Astrocyte (in vitro differentiated cells and primary cell): ENCODE results near the gene KIRREL3. TPM values are rescaled to one million over a fixed set of nuclear protein-coding genes. Genes with fewer than 3 reads are reported as not detected.

Experiments
- DNase-seq: peaks from one replicate; pipeline ENCODE4 v3.0.0-alpha.2; 2010; ENCODE audit warnings: low read depth
- FAIRE-seq: peaks from 2 replicates; lab custom pipeline; 2011; peaks lifted over from hg19 to GRCh38; lab: Jason Lieb, UNC
- H2AFZ ChIP-seq: 2 replicates; pipeline ENCODE4 v1.6.0; 2012; ENCODE audit warnings: low read depth, low read length, inconsistent platforms
- H3K27ac ChIP-seq: 2 replicates; pipeline ENCODE4 v1.5.1; 2011; ENCODE audit warnings: low read depth, low read length, inconsistent platforms
- H3K27me3 ChIP-seq: 2 replicates; pipeline ENCODE4 v1.6.0; 2011; ENCODE audit warnings: low read length, inconsistent platforms; ENCODE audit not compliant: insufficient read depth
- H3K36me3 ChIP-seq: 2 replicates; pipeline ENCODE4 v1.5.1; 2011; ENCODE audit warnings: low read length, inconsistent platforms; ENCODE audit not compliant: insufficient read depth
- H3K4me1 ChIP-seq: 2 replicates; pipeline ENCODE4 v1.5.1; 2011; ENCODE audit warnings: low read length, inconsistent platforms; ENCODE audit not compliant: insufficient read depth
- H3K4me2 ChIP-seq: 2 replicates; pipeline ENCODE4 v1.6.0; 2012; ENCODE audit warnings: low read length, inconsistent platforms
- H3K4me3 ChIP-seq: 2 replicates; pipeline ENCODE4 v1.5.1; 2011; ENCODE audit warnings: low read depth, mild to moderate bottlenecking, low read length, inconsistent platforms; ENCODE audit not compliant: insufficient read depth
- H3K79me2 ChIP-seq: 2 replicates; pipeline ENCODE4 v1.6.0; 2012; ENCODE audit warnings: mild to moderate bottlenecking, low read length, inconsistent platforms; ENCODE audit not compliant: insufficient read depth
- H3K9ac ChIP-seq: 2 replicates; pipeline ENCODE4 v1.6.0; 2012; ENCODE audit warnings: mild to moderate bottlenecking, low read length, inconsistent platforms
- H3K9me3 ChIP-seq: 2 replicates; pipeline ENCODE4 v1.5.1; 2012; ENCODE audit warnings: low read depth, mild to moderate bottlenecking, low read length, inconsistent platforms; ENCODE audit not compliant: insufficient read depth
- H4K20me1 ChIP-seq: 2 replicates; pipeline ENCODE4 v1.6.0; 2012; ENCODE audit warnings: low read length, inconsistent platforms; ENCODE audit not compliant: insufficient read depth
- H3K27ac Mint-ChIP-seq: one replicate; pipeline ENCODE4 v1.8.0; 2021; ENCODE audit warnings: mild to moderate bottlenecking, mixed read lengths; ENCODE audit not compliant: unreplicated experiment
- H3K27me3 Mint-ChIP-seq: one replicate; pipeline ENCODE4 v1.8.0; 2021; ENCODE audit warnings: low read depth, mixed read lengths; ENCODE audit not compliant: unreplicated experiment
- H3K36me3 Mint-ChIP-seq: one replicate; pipeline ENCODE4 v1.8.0; 2021; ENCODE audit warnings: low read depth, mixed read lengths; ENCODE audit not compliant: unreplicated experiment
- H3K4me1 Mint-ChIP-seq: one replicate; pipeline ENCODE4 v1.8.0; 2021; ENCODE audit warnings: low read depth, mixed read lengths; ENCODE audit not compliant: unreplicated experiment
- H3K4me3 Mint-ChIP-seq: one replicate; pipeline ENCODE4 v1.8.0; 2021; ENCODE audit warnings: mild to moderate bottlenecking, moderate library complexity, mixed read lengths; ENCODE audit not compliant: unreplicated experiment
- H3K9me3 Mint-ChIP-seq: one replicate; pipeline ENCODE4 v1.8.0; 2021; ENCODE audit warnings: mild to moderate bottlenecking, mixed read lengths; ENCODE audit not compliant: unreplicated experiment
- EZH2 ChIP-seq: IDR thresholded peaks from 2 replicates; pipeline ENCODE4 v1.6.1; 2012; ENCODE audit warnings: mild to moderate bottlenecking, low read length, inconsistent platforms; ENCODE audit not compliant: insufficient read depth
- total RNA-seq: library from RNA; stranded (reverse); gene quantifications from 2 replicates; pipeline ENCODE4 v1.2.1, GENCODE V29; 2021
- TF ChIP-seq, protein P1 (sequence below): IDR thresholded peaks from 2 replicates; pipeline ENCODE4 v1.5.1; 2011; ENCODE audit warnings: low read depth, mild to moderate bottlenecking, inconsistent platforms, low read length, moderate library complexity; ENCODE audit not compliant: insufficient read depth

KIRREL3 gene
- total RNA-seq, 1 donor from 2014 or later: 0.91 TPM

DNA sequence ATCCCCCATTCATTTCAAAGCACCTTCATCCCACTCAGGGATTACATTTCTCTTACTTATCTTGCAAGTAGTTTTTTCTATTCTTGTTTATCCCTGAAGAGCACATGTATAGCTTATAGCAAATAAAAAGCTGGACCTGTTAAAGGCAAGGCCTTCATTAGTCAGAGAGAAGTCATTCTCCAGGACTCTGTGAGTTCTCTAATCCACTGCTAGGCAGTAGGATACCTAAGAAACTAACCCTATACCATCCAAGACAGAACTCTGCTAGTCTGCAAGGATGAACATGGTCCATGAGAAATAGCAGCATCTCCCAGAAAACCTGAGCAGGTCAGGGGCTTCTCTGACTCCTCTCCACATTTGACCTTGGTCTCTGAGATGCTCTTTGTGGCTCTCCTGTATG, 104.5 kb downstream of the KIRREL3 start:
- Histone ChIP-seq H2AFZ (no peak overlapping the region), H3K36me3 (no peaks in the 10 kb centered on the region), H3K4me2 (no peak overlapping the region), H3K79me2 (no peaks in the 10 kb centered on the region), H3K27me3 (no peaks in the 10 kb centered on the region), H4K20me1 (no peaks in the 10 kb centered on the region), H3K9me3 (peaks cover 12% of the 10 kb centered on the region), H3K9ac (no peak overlapping the region), H3K4me3 (no peak overlapping the region), H3K4me1 (peaks cover 7% of the 10 kb centered on the region), H3K27ac (no peak overlapping the region)
- peaks cover 9% of the 10 kb centered on the region for H3K36me3 Mint-ChIP-seq
- H3K4me1 Mint-ChIP-seq: no peaks in the 10 kb centered on the region
- TF ChIP-seq, protein P1, sequence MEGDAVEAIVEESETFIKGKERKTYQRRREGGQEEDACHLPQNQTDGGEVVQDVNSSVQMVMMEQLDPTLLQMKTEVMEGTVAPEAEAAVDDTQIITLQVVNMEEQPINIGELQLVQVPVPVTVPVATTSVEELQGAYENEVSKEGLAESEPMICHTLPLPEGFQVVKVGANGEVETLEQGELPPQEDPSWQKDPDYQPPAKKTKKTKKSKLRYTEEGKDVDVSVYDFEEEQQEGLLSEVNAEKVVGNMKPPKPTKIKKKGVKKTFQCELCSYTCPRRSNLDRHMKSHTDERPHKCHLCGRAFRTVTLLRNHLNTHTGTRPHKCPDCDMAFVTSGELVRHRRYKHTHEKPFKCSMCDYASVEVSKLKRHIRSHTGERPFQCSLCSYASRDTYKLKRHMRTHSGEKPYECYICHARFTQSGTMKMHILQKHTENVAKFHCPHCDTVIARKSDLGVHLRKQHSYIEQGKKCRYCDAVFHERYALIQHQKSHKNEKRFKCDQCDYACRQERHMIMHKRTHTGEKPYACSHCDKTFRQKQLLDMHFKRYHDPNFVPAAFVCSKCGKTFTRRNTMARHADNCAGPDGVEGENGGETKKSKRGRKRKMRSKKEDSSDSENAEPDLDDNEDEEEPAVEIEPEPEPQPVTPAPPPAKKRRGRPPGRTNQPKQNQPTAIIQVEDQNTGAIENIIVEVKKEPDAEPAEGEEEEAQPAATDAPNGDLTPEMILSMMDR: no peak
- no peak for TF ChIP-seq EZH2
- H3K27me3 Mint-ChIP-seq: peaks cover 6% of the 10 kb centered on the region
- DNase-seq: no peak
- FAIRE-seq: no peak
- H3K9me3 Mint-ChIP-seq: peaks cover 45% of the 10 kb centered on the region
- H3K27ac Mint-ChIP-seq: no peak overlapping the region
- no peak overlapping the region for H3K4me3 Mint-ChIP-seq

- H3K4me3 Mint-ChIP-seq: no peak overlapping the region
- DNase-seq: no peak
These were observed 106.8 kb downstream of the KIRREL3 start for GRCh38 chr11:126893796-126894195.

DNA sequence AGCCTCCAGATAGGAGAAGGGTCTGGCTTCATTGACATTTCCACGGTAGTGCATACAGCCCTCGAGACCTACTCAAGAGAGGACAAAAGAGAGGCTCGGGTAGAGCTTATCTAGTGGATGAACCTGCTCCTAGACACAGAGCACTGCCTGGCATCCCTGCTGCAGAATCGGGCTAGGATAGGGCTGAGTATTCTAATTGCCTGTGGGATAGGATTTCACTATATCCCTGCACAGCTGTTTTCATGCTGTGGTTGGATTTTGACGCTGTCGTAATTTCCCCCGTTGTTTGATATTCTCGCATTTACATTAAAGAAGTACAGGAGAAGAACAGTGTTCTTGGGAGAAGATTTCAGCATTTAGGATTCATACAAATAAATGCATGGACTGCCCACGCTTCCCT, 107.8 kb downstream of the KIRREL3 start:
- Mint-ChIP-seq H3K36me3 (peaks cover 6% of the 10 kb centered on the region), H3K9me3 (peaks cover 35% of the 10 kb centered on the region), H3K4me3 (no peak overlapping the region), H3K27ac (no peak overlapping the region), H3K4me1 (no peaks in the 10 kb centered on the region), H3K27me3 (peaks cover 6% of the 10 kb centered on the region)
- Histone ChIP-seq H3K4me3 (no peak overlapping the region), H3K4me2 (no peak overlapping the region), H3K79me2 (no peaks in the 10 kb centered on the region), H3K27ac (no peak overlapping the region), H3K4me1 (peaks cover 8% of the 10 kb centered on the region), H3K9ac (no peak overlapping the region), H3K36me3 (no peaks in the 10 kb centered on the region), H2AFZ (no peak overlapping the region), H4K20me1 (no peaks in the 10 kb centered on the region), H3K9me3 (peaks cover 12% of the 10 kb centered on the region), H3K27me3 (no peaks in the 10 kb centered on the region)
- FAIRE-seq: no peak
- TF ChIP-seq, protein P1: no peak
- no peak for TF ChIP-seq EZH2
- DNase-seq: no peak

More at GRCh38 chr11:126893796-126894195, 106.8 kb downstream of the KIRREL3 start:
- Histone ChIP-seq H3K79me2 (no peaks in the 10 kb centered on the region), H3K27ac (no peak overlapping the region), H3K27me3 (no peaks in the 10 kb centered on the region), H3K9ac (no peak overlapping the region), H3K4me1 (peaks cover 8% of the 10 kb centered on the region), H4K20me1 (no peaks in the 10 kb centered on the region), H2AFZ (no peak overlapping the region), H3K36me3 (no peaks in the 10 kb centered on the region), H3K4me3 (no peak overlapping the region), H3K4me2 (no peak overlapping the region), H3K9me3 (peaks cover 12% of the 10 kb centered on the region)
- H3K36me3 Mint-ChIP-seq: peaks cover 9% of the 10 kb centered on the region
- no peak for FAIRE-seq
- no peak overlapping the region for H3K27ac Mint-ChIP-seq
- H3K4me1 Mint-ChIP-seq: no peaks in the 10 kb centered on the region
- TF ChIP-seq, protein P1: no peak
- TF ChIP-seq EZH2: no peak
- H3K9me3 Mint-ChIP-seq: peaks cover 38% of the 10 kb centered on the region
- H3K27me3 Mint-ChIP-seq: peaks cover 6% of the 10 kb centered on the region
